WTC11 (cell line): ENCODE results near the gene INPP5E. TPM values are rescaled to one million over a fixed set of nuclear protein-coding genes. Genes with fewer than 3 reads are reported as not detected.

Experiments used
- ATAC-seq: fragments of 200-7000 bp; cut with Tn5 transposase; 2 replicates; pipeline ENCODE4 v1.10.0; 2021; ENCODE audit warnings: mild to moderate bottlenecking, moderate library complexity
- CTCF ChIA-PET: fragments of 300-600 bp; sonication (Branson Sonifier 250); formaldehyde crosslinking; loops from one replicate; lab custom pipeline; 2021; ENCODE audit warnings: antibody characterized with exemption; lab: Charles Lee
- POLR2A ChIA-PET: fragments of 350-600 bp; sonication (Branson Sonifier 250); formaldehyde crosslinking; loops from one replicate; lab custom pipeline; 2021; ENCODE audit warnings: antibody characterized with exemption; lab: Charles Lee
- DNase-seq: peaks from one replicate; pipeline ENCODE4 v3.0.0; 2021; ENCODE audit warnings: low spot score
- H3K27ac Mint-ChIP-seq: 2 replicates; pipeline ENCODE4 v1.8.0; 2021; ENCODE audit warnings: mixed read lengths
- H3K27me3 Mint-ChIP-seq: 2 replicates; pipeline ENCODE4 v1.8.0; 2021; ENCODE audit warnings: low read depth, mild to moderate bottlenecking, moderate library complexity, mixed read lengths
- H3K36me3 Mint-ChIP-seq: 2 replicates; pipeline ENCODE4 v1.8.0; 2021; ENCODE audit warnings: mixed read lengths
- H3K4me1 Mint-ChIP-seq: 2 replicates; pipeline ENCODE4 v1.8.0; 2022; ENCODE audit warnings: mixed read lengths
- H3K4me3 Mint-ChIP-seq: 2 replicates; pipeline ENCODE4 v1.8.0; 2021; ENCODE audit warnings: mild to moderate bottlenecking, moderate library complexity, mixed read lengths
- H3K9me3 Mint-ChIP-seq: 2 replicates; pipeline ENCODE4 v1.8.0; 2021; ENCODE audit warnings: mixed read lengths
- CBFB ChIP-seq: sonication (generic); formaldehyde crosslinking; IDR thresholded peaks from 2 replicates; pipeline ENCODE4 v1.8.1; 2022; ENCODE audit warnings: mild to moderate bottlenecking, low read depth, missing genetic modification reagents
- ELF4 ChIP-seq: sonication (generic); formaldehyde crosslinking; IDR thresholded peaks from 2 replicates; pipeline ENCODE4 v1.8.1; 2022; ENCODE audit warnings: low read depth, mild to moderate bottlenecking, moderate library complexity, missing genetic modification reagents
- ETV6 ChIP-seq: sonication (generic); formaldehyde crosslinking; IDR thresholded peaks from 2 replicates; pipeline ENCODE4 v1.8.1; 2022; ENCODE audit warnings: mild to moderate bottlenecking, missing genetic modification reagents
- GABPB1 ChIP-seq: sonication (generic); formaldehyde crosslinking; IDR thresholded peaks from 2 replicates; pipeline ENCODE4 v1.8.1; 2023; ENCODE audit warnings: mild to moderate bottlenecking, missing genetic modification reagents
- JUN ChIP-seq: sonication (generic); formaldehyde crosslinking; IDR thresholded peaks from 2 replicates; pipeline ENCODE4 v1.8.0; 2023; ENCODE audit warnings: mild to moderate bottlenecking, missing genetic modification reagents
- NR3C1 ChIP-seq: sonication (generic); formaldehyde crosslinking; conservative IDR thresholded peaks from 2 replicates; pipeline ENCODE4 v1.8.1; 2023; ENCODE audit warnings: low read depth, mild to moderate bottlenecking, missing genetic modification reagents
- RELA ChIP-seq: sonication (generic); formaldehyde crosslinking; IDR thresholded peaks from 2 replicates; pipeline ENCODE4 v1.8.1; 2022; ENCODE audit warnings: missing genetic modification reagents, mild to moderate bottlenecking, borderline replicate concordance
- TP53 ChIP-seq: sonication (generic); formaldehyde crosslinking; IDR thresholded peaks from 2 replicates; pipeline ENCODE4 v1.8.1; 2023; ENCODE audit warnings: mild to moderate bottlenecking, missing genetic modification reagents
- ZNF263 ChIP-seq: sonication (generic); formaldehyde crosslinking; IDR thresholded peaks from 2 replicates; pipeline ENCODE4 v1.8.1; 2022; ENCODE audit warnings: low read depth, mild to moderate bottlenecking, moderate library complexity, missing genetic modification reagents
- total RNA-seq: library from RNA; stranded (reverse); gene quantifications from 3 replicates; pipeline ENCODE4 v1.2.3, GENCODE V29; 2021
- TF ChIP-seq, protein P1 (sequence below): fragments of 250-450 bp; sonication (Bioruptor Pico); IDR thresholded peaks from 2 replicates; pipeline ENCODE4 v1.8.0; 2021; ENCODE audit warnings: mild to moderate bottlenecking
- TF ChIP-seq, protein P2 (sequence below): sonication (generic); formaldehyde crosslinking; IDR thresholded peaks from 2 replicates; pipeline ENCODE4 v1.8.0; 2023; ENCODE audit warnings: mild to moderate bottlenecking, missing genetic modification reagents
- TF ChIP-seq, protein P3 (sequence below): sonication (generic); formaldehyde crosslinking; IDR thresholded peaks from 2 replicates; pipeline ENCODE4 v1.8.1; 2022; ENCODE audit warnings: low read depth, missing genetic modification reagents, borderline replicate concordance
- TF ChIP-seq, protein P4 (sequence below): sonication (generic); formaldehyde crosslinking; IDR thresholded peaks from 2 replicates; pipeline ENCODE4 v1.8.0; 2023; ENCODE audit warnings: missing genetic modification reagents, mild to moderate bottlenecking, borderline replicate concordance
- TF ChIP-seq, protein P5 (sequence below): sonication (generic); formaldehyde crosslinking; IDR thresholded peaks from 2 replicates; pipeline ENCODE4 v1.8.0; 2022; ENCODE audit warnings: mild to moderate bottlenecking, missing genetic modification reagents
- TF ChIP-seq, protein P6 (sequence below): fragments of 200-600 bp; IDR thresholded peaks from 2 replicates; pipeline ENCODE4 v1.8.0; 2022; ENCODE audit warnings: antibody characterized with exemption
- TF ChIP-seq, protein P7 (sequence below): sonication (generic); formaldehyde crosslinking; IDR thresholded peaks from 2 replicates; pipeline ENCODE4 v1.8.1; 2022; ENCODE audit warnings: mild to moderate bottlenecking, moderate library complexity, missing genetic modification reagents
- TF ChIP-seq, protein P8 (sequence below): sonication (generic); formaldehyde crosslinking; IDR thresholded peaks from 2 replicates; pipeline ENCODE4 v1.8.1; 2022; ENCODE audit warnings: missing genetic modification reagents, borderline replicate concordance

The INPP5E gene
- total RNA-seq, 1 experiment from 2014 or later = 24.0 TPM

DNA sequence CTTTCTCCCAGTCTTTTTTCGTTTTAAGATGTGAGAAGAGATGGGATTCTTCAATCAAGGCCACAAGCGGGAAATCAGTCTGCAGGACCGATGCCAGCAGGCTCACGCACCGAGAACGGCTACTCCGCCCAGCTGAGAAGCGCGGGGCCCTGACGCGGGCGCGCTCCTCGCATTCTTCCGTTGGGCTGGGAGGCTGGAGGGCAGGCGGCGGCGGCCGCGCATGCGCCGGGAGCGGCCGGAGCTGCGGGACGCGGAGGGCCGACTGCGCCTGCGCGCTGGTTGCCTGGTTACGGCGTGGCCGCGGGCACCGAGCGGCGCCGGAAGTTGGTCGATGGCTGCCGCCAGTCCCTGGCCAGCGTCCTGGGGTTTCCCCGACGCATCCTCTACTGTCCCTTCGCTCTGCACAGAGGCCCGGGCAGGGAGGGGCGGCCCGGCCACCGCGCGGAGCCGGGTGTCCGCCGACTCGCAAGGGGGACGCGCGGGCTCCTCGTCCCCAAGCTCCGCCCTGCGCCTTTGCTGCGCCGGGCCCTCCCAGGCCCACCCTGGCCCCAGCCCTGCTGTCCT lies 44.0 kb upstream of the INPP5E start:
- ChIA-PET POLR2A (no interaction called here), CTCF (interaction anchor here (0.8 to 9.1 kb wide), 15 partner anchors 16 to 305 kb away, joined by 3 to 163 read pairs (median 6); no protein-coding TSS in a partner anchor)
- Mint-ChIP-seq H3K27me3 (no peaks in the 10 kb centered on the region), H3K4me3 (peak overlapping the region; percentile 69), H3K36me3 (peaks cover 5% of the 10 kb centered on the region; the same call in 1 of the 2 replicates), H3K27ac (peak overlapping the region; percentile 93), H3K4me1 (peaks cover 15% of the 10 kb centered on the region), H3K9me3 (no peaks in the 10 kb centered on the region)
- peak; percentile 61 for ATAC-seq
- peak; percentile 94 for DNase-seq
- TF ChIP-seq, protein P1, sequence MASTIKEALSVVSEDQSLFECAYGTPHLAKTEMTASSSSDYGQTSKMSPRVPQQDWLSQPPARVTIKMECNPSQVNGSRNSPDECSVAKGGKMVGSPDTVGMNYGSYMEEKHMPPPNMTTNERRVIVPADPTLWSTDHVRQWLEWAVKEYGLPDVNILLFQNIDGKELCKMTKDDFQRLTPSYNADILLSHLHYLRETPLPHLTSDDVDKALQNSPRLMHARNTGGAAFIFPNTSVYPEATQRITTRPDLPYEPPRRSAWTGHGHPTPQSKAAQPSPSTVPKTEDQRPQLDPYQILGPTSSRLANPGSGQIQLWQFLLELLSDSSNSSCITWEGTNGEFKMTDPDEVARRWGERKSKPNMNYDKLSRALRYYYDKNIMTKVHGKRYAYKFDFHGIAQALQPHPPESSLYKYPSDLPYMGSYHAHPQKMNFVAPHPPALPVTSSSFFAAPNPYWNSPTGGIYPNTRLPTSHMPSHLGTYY (CRISPR knock-in tag) = no peak
- TF ChIP-seq CBFB = peak; percentile 84; the same call in 1 of the 2 replicates
- TF ChIP-seq ELF4 (CRISPR knock-in tag) = no peak
- TF ChIP-seq GABPB1 (CRISPR knock-in tag) = peak; percentile 35; the same call in 1 of the 2 replicates
- TF ChIP-seq, protein P2, sequence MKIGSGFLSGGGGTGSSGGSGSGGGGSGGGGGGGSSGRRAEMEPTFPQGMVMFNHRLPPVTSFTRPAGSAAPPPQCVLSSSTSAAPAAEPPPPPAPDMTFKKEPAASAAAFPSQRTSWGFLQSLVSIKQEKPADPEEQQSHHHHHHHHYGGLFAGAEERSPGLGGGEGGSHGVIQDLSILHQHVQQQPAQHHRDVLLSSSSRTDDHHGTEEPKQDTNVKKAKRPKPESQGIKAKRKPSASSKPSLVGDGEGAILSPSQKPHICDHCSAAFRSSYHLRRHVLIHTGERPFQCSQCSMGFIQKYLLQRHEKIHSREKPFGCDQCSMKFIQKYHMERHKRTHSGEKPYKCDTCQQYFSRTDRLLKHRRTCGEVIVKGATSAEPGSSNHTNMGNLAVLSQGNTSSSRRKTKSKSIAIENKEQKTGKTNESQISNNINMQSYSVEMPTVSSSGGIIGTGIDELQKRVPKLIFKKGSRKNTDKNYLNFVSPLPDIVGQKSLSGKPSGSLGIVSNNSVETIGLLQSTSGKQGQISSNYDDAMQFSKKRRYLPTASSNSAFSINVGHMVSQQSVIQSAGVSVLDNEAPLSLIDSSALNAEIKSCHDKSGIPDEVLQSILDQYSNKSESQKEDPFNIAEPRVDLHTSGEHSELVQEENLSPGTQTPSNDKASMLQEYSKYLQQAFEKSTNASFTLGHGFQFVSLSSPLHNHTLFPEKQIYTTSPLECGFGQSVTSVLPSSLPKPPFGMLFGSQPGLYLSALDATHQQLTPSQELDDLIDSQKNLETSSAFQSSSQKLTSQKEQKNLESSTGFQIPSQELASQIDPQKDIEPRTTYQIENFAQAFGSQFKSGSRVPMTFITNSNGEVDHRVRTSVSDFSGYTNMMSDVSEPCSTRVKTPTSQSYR (CRISPR knock-in tag) = no peak
- TF ChIP-seq JUN = no peak
- TF ChIP-seq, protein P3, sequence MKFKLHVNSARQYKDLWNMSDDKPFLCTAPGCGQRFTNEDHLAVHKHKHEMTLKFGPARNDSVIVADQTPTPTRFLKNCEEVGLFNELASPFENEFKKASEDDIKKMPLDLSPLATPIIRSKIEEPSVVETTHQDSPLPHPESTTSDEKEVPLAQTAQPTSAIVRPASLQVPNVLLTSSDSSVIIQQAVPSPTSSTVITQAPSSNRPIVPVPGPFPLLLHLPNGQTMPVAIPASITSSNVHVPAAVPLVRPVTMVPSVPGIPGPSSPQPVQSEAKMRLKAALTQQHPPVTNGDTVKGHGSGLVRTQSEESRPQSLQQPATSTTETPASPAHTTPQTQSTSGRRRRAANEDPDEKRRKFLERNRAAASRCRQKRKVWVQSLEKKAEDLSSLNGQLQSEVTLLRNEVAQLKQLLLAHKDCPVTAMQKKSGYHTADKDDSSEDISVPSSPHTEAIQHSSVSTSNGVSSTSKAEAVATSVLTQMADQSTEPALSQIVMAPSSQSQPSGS (CRISPR knock-in tag) = no peak
- TF ChIP-seq TP53 (CRISPR knock-in tag) = peak; percentile 38; the same call in 1 of the 2 replicates
- TF ChIP-seq, protein P4, sequence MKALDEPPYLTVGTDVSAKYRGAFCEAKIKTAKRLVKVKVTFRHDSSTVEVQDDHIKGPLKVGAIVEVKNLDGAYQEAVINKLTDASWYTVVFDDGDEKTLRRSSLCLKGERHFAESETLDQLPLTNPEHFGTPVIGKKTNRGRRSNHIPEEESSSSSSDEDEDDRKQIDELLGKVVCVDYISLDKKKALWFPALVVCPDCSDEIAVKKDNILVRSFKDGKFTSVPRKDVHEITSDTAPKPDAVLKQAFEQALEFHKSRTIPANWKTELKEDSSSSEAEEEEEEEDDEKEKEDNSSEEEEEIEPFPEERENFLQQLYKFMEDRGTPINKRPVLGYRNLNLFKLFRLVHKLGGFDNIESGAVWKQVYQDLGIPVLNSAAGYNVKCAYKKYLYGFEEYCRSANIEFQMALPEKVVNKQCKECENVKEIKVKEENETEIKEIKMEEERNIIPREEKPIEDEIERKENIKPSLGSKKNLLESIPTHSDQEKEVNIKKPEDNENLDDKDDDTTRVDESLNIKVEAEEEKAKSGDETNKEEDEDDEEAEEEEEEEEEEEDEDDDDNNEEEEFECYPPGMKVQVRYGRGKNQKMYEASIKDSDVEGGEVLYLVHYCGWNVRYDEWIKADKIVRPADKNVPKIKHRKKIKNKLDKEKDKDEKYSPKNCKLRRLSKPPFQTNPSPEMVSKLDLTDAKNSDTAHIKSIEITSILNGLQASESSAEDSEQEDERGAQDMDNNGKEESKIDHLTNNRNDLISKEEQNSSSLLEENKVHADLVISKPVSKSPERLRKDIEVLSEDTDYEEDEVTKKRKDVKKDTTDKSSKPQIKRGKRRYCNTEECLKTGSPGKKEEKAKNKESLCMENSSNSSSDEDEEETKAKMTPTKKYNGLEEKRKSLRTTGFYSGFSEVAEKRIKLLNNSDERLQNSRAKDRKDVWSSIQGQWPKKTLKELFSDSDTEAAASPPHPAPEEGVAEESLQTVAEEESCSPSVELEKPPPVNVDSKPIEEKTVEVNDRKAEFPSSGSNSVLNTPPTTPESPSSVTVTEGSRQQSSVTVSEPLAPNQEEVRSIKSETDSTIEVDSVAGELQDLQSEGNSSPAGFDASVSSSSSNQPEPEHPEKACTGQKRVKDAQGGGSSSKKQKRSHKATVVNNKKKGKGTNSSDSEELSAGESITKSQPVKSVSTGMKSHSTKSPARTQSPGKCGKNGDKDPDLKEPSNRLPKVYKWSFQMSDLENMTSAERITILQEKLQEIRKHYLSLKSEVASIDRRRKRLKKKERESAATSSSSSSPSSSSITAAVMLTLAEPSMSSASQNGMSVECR (CRISPR knock-in tag) = no peak; the same call in 1 of the 2 replicates
- peak; percentile 82 for TF ChIP-seq ETV6 (CRISPR knock-in tag)
- TF ChIP-seq, protein P5, sequence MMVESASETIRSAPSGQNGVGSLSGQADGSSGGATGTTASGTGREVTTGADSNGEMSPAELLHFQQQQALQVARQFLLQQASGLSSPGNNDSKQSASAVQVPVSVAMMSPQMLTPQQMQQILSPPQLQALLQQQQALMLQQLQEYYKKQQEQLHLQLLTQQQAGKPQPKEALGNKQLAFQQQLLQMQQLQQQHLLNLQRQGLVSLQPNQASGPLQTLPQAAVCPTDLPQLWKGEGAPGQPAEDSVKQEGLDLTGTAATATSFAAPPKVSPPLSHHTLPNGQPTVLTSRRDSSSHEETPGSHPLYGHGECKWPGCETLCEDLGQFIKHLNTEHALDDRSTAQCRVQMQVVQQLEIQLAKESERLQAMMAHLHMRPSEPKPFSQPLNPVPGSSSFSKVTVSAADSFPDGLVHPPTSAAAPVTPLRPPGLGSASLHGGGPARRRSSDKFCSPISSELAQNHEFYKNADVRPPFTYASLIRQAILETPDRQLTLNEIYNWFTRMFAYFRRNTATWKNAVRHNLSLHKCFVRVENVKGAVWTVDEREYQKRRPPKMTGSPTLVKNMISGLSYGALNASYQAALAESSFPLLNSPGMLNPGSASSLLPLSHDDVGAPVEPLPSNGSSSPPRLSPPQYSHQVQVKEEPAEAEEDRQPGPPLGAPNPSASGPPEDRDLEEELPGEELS (CRISPR knock-in tag) = no peak
- TF ChIP-seq ZNF263 (CRISPR knock-in tag) = no peak
- TF ChIP-seq, protein P6, sequence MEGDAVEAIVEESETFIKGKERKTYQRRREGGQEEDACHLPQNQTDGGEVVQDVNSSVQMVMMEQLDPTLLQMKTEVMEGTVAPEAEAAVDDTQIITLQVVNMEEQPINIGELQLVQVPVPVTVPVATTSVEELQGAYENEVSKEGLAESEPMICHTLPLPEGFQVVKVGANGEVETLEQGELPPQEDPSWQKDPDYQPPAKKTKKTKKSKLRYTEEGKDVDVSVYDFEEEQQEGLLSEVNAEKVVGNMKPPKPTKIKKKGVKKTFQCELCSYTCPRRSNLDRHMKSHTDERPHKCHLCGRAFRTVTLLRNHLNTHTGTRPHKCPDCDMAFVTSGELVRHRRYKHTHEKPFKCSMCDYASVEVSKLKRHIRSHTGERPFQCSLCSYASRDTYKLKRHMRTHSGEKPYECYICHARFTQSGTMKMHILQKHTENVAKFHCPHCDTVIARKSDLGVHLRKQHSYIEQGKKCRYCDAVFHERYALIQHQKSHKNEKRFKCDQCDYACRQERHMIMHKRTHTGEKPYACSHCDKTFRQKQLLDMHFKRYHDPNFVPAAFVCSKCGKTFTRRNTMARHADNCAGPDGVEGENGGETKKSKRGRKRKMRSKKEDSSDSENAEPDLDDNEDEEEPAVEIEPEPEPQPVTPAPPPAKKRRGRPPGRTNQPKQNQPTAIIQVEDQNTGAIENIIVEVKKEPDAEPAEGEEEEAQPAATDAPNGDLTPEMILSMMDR = no peak
- 0 out of 2 replicates have a peak, but pooled peaks have one; percentile 62 for TF ChIP-seq NR3C1 (CRISPR knock-in tag)
- TF ChIP-seq, protein P7, sequence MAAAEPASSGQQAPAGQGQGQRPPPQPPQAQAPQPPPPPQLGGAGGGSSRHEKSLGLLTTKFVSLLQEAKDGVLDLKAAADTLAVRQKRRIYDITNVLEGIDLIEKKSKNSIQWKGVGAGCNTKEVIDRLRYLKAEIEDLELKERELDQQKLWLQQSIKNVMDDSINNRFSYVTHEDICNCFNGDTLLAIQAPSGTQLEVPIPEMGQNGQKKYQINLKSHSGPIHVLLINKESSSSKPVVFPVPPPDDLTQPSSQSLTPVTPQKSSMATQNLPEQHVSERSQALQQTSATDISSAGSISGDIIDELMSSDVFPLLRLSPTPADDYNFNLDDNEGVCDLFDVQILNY (CRISPR knock-in tag) = peak; percentile 61; the same call in 1 of the 2 replicates
- TF ChIP-seq RELA (CRISPR knock-in tag) = no peak
- TF ChIP-seq, protein P8, sequence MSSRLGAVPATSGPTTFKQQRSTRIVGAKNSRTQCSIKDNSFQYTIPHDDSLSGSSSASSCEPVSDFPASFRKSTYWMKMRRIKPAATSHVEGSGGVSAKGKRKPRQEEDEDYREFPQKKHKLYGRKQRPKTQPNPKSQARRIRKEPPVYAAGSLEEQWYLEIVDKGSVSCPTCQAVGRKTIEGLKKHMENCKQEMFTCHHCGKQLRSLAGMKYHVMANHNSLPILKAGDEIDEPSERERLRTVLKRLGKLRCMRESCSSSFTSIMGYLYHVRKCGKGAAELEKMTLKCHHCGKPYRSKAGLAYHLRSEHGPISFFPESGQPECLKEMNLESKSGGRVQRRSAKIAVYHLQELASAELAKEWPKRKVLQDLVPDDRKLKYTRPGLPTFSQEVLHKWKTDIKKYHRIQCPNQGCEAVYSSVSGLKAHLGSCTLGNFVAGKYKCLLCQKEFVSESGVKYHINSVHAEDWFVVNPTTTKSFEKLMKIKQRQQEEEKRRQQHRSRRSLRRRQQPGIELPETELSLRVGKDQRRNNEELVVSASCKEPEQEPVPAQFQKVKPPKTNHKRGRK (CRISPR knock-in tag) = no peak
